Stimulated activated CD4-positive, alpha-beta T cell treated with anti-CD3 and anti-CD28 coated beads, Interleukin-4, amount 100 ng/mL, for 24 hours (primary cell): ENCODE data around the gene SIK2.

Experiments used
- DNase-seq: peaks from one replicate; pipeline ENCODE4 v3.0.0-alpha.2; 2020

SIK2 gene

GRCh38 chr11:111601979-111602864 is at the start of gene SIK2:
TSS of gene SIK2 (plus strand) at chr11:111602449. CDS start at chr11:111602564, 115 bp downstream.
- DNase-seq = peak; percentile 87

- DNase-seq = no peak
Observed at GRCh38 chr11:111554532-111554931, 47.7 kb upstream of the SIK2 start.

GRCh38 chr11:111555255-111555654 is 47.0 kb upstream of the SIK2 start:
- DNase-seq = no peak

GRCh38 chr11:111557425-111558111 is 44.7 kb upstream of the SIK2 start:
- DNase-seq = no peak

DNA sequence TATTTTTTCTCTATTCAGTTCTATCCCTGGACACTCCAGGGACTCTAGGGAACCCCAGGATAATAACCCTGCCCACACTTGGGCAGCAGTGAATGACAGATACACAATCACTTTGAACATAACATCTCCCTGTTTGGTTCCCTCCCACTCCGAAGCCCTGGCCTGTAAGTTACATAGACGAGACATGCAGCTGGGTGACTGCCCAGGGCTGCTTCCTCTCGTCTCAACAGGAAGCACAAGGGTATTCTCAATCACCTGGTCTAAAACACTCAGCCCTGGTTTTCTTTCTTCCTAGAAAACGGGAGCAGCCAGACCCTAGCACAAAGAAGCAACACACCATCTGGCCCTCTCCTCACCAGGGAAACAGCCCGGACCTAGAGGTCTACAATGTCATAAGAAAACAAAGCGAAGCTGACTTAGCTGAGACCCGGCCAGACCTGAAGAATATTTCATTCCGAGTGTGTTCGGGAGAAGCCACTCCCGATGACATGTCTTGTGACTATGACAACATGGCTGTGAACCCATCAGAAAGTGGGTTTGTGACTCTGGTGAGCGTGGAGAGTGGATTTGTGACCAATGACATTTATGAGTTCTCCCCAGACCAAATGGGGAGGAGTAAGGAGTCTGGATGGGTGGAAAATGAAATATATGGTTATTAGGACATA is 42.3 kb upstream of the SIK2 start:
- no peak for DNase-seq

DNA sequence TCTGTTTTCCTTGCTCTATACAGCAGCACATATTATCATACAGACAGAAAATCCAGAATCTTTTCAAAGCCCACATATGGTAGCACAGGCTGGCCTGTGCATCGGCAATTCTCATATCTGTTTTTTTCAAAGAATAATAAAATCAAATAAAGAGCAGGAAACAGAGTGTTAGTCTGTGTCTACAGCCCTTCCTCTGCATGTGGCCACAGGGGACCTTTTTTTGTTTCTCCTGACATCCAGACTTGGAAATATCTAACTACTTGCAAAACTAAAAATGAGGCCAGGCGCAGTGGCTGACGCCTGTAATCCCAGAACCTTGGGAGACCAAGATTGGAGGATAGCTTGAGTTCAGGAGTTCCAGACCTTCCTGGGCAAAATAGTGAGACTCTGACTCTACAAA is 41.4 kb upstream of the SIK2 start:
- no peak for DNase-seq

GRCh38 chr11:111561306-111561705 is 40.9 kb upstream of the SIK2 start:
- DNase-seq = no peak

- no peak for DNase-seq
Observed at GRCh38 chr11:111561791-111562325, 40.4 kb upstream of the SIK2 start.

- no peak for DNase-seq
Observed at GRCh38 chr11:111562692-111563389, 39.4 kb upstream of the SIK2 start.

- DNase-seq = peak; percentile 73
Observed at GRCh38 chr11:111565114-111565720, 37.0 kb upstream of the SIK2 start.

GRCh38 chr11:111566324-111566723 is 35.9 kb upstream of the SIK2 start:
- DNase-seq = no peak

- DNase-seq = no peak
Observed at GRCh38 chr11:111569476-111569875, 32.8 kb upstream of the SIK2 start.

DNA sequence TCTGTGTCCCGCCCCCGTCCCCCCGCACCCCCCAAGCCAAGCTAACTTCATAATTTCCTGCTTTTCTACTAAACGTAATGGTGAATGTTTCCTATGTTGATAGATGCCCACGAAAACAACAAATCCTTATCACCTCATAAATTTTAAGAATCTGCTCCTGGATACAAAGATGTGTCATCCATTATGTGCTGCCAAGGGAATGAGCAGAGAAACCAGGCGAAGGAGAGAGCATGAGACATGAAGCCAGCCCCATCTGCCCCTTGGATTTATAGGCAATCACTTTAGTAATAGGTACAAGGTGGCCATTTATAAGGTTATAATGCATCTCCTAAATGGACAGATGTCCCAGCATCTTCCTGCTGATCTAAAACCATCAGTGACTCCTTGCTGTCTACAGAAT is 31.5 kb upstream of the SIK2 start:
- no peak for DNase-seq

DNA sequence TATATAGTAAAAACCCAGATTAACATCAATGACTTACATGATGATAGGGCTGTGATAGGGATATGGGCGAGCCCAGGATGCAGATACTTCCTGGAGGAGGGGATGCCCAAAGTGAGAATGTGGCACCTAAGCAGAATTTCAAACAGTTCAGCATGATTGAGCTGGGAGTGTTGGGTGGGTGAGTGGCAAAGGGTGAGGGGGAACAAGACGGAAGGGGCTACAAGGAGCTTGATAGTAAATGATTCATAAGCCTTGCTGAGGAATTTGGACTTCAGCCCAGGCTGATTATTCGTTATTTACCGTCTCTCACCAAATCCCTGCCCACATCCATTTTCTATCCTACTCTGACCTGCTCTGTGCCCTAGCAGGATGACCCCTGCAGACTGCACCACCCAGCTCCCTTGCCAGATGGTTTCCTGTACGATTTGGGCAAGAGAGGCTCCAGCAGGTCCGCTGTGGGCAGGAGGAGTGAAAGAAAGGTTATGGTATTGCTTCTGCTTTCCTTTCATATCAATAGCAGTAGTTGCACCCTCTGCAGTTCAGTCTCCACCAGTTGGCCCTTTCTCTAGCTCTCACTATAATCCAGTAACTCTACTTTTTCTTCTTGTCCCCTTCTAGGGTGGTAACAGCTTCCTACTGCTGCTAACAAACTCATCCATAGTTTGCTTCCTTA is 30.3 kb upstream of the SIK2 start:
- DNase-seq = no peak

- DNase-seq = no peak
Observed at GRCh38 chr11:111572581-111572980, 29.7 kb upstream of the SIK2 start.

- DNase-seq = no peak
Observed at GRCh38 chr11:111573821-111574249, 28.4 kb upstream of the SIK2 start.

DNA sequence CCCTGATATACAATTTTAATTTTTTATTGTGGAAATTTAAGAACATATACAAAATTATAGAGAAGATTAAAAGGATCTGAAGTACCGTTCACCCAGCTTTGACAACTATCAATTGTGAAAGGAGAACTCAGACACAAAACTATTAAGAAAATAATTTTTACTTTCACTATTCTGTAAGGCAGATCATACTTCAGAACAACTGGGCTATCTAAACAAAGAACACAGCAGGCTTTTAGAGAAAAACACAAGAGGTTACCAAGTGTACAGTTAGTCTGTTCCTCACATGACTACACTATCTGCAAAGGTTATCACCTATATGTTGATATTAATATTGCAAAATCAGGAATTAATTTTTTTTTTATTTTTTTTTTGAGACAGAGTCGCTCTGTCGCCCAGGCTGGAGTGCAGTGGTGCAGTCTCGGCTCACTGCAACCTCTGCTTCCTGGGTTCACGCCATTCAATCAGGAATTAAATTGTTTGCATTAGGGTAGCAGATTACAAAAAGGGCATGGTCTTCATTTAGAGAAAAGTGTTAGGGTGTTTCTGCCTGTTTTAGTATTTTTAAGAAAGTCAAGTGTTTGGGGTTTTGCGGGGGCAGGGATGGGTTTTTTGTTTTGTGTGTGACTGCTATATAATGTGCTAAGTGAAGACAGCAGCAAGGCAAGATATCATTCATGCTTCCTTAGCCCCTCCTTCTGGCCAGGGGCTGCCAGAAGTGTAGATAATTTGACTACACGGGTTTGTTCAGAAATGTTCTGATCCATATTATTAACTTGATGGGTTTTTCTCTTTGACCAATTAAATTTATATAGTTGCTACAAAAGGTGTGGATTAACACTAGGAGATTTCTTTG is 27.6 kb upstream of the SIK2 start:
- DNase-seq = no peak

DNA sequence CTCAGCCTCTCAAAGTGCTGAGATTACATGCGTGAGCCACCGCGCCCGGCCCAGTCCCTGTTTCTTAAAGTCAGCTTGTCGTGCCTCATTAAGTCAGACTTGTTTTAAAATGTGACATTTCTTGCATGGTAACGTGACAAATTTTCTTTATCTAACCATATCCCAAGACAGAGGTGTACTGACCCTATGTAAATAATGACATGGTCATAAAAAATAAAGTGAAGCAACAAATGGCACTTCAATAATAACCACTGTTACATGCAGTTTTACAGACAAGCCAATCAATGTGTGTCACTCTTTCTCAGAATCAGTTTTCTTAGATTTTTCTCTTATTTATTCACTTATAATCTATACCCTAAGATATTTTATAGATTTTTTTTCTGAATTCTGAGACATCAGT is 26.5 kb upstream of the SIK2 start:
- DNase-seq = no peak

- no peak for DNase-seq
Observed at GRCh38 chr11:111577821-111578220, 24.4 kb upstream of the SIK2 start.

DNA sequence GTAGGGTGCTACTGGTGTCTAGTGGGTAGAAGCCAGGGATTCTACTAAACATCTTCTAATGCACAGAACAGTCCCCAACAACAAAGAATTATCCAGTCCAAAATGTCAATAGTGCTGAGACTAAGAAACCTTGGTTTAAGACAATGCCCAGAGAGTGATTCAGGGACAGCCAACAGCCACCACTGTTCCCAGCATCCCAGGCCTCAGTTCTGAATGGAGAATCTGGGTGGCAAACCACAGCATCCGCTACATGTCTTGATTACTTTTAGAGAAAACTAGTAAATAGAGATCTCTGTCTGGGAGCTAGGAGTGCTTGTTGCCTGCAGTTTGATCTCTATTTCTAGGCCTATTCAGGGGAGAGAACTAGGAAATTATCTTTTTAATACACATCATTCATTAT is 20.9 kb upstream of the SIK2 start:
- no peak for DNase-seq

DNA sequence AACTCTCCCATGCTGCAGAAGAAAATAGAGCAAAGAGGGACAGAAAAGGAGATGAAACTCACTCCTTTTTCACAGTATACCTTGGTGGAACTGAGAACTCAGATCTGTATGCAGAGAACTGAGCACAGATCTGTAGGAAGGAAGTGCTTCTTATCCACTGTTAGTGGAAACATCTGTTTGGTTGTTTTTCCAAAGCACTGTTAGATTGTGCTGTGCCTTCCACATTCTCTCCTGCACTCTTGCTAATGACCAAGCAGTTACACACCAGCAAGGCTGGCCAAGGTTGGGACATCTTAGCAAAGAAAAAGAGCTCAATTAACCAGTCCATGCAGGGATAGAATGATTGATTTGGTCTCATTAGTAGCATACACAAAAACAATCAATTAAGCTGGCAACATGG is 20.1 kb upstream of the SIK2 start:
- no peak for DNase-seq
